IMR-90 (cell line): ENCODE results near the gene STYK1. TPM values are rescaled to one million over a fixed set of nuclear protein-coding genes. Genes with fewer than 3 reads are reported as not detected.

Experiments
- ATAC-seq: fragments of 200-7000 bp; cut with Tn5 transposase; 2 replicates; pipeline ENCODE4 v1.9.1; 2020; ENCODE audit warnings: low read depth, mild to moderate bottlenecking, moderate library complexity
- BruUV-seq: library from RNA; stranded (reverse); fragments of 400-500 nt; replicated peaks from 2 replicates; lab custom pipeline; 2021; lab: Mats Ljungman, UMichigan
- CTCF ChIA-PET: fragments of 300-600 bp; formaldehyde crosslinking; extraction: SDS; loops from one replicate; lab custom pipeline; 2021; ENCODE audit warnings: antibody characterized with exemption; lab: Yijun Ruan, JAX
- POLR2A ChIA-PET: fragments of 300-600 bp; sonication (Branson Sonifier 250); formaldehyde crosslinking; loops from one replicate; lab custom pipeline; 2022; ENCODE audit warnings: antibody characterized with exemption; ENCODE audit not compliant: unreplicated experiment; lab: Charles Lee
- DNase-seq: peaks from one replicate; pipeline ENCODE4 v3.0.0; 2013
- H2AFZ ChIP-seq: replicated peaks from 2 replicates; pipeline ENCODE3; 2013; ENCODE audit warnings: low read length, mild to moderate bottlenecking; ENCODE audit not compliant: poor library complexity
- H2AK5ac ChIP-seq: 2 replicates; pipeline ENCODE4 v1.6.1; 2013; ENCODE audit warnings: low read depth, low read length, inconsistent platforms
- H2AK9ac ChIP-seq: replicated peaks from 2 replicates; pipeline ENCODE3; 2013; ENCODE audit warnings: mild to moderate bottlenecking, low read depth, low read length, moderate library complexity; ENCODE audit not compliant: poor library complexity
- H2BK120ac ChIP-seq: 2 replicates; pipeline ENCODE4 v1.6.1; 2013; ENCODE audit warnings: low read depth, low read length, inconsistent platforms
- H2BK15ac ChIP-seq: 3 replicates; pipeline ENCODE4 v1.6.1; 2013; ENCODE audit warnings: low read depth, low read length, inconsistent platforms
- H2BK20ac ChIP-seq: 2 replicates; pipeline ENCODE4 v1.6.1; 2013; ENCODE audit warnings: low read depth, mild to moderate bottlenecking, inconsistent platforms, low read length, moderate library complexity
- H2BK5ac ChIP-seq: 2 replicates; pipeline ENCODE4 v1.6.1; 2013; ENCODE audit warnings: mild to moderate bottlenecking, low read depth, low read length, inconsistent platforms; ENCODE audit not compliant: poor library complexity, severe bottlenecking
- H3K14ac ChIP-seq: replicated peaks from 2 replicates; pipeline ENCODE4 v1.6.1; 2013; ENCODE audit warnings: low read depth, low read length, inconsistent platforms
- H3K18ac ChIP-seq: 2 replicates; pipeline ENCODE4 v1.6.1; 2013; ENCODE audit warnings: low read depth, low read length, control low read depth
- H3K23ac ChIP-seq: 2 replicates; pipeline ENCODE4 v1.6.1; 2013; ENCODE audit warnings: low read depth, low read length, inconsistent platforms
- H3K27ac ChIP-seq: 2 replicates; pipeline ENCODE4 v1.5.1; 2013; ENCODE audit warnings: mild to moderate bottlenecking, control low read depth, low read length; ENCODE audit not compliant: insufficient read depth
- H3K27me3 ChIP-seq: 2 replicates; pipeline ENCODE4 v1.6.1; 2013; ENCODE audit warnings: low read length; ENCODE audit not compliant: control insufficient read depth, insufficient read depth
- H3K36me3 ChIP-seq: 2 replicates; pipeline ENCODE4 v1.6.1; 2013; ENCODE audit warnings: low read length, mixed read lengths; ENCODE audit not compliant: control insufficient read depth, insufficient read depth
- H3K4ac ChIP-seq: 2 replicates; pipeline ENCODE4 v1.6.1; 2013; ENCODE audit warnings: low read depth, low read length, inconsistent platforms
- H3K4me1 ChIP-seq: 2 replicates; pipeline ENCODE4 v1.6.1; 2013; ENCODE audit warnings: low read length, mixed read lengths; ENCODE audit not compliant: control insufficient read depth, insufficient read depth
- H3K4me2 ChIP-seq: 2 replicates; pipeline ENCODE4 v1.6.1; 2013; ENCODE audit warnings: low read depth, mild to moderate bottlenecking, control low read depth, low read length, moderate library complexity
- H3K4me3 ChIP-seq: 2 replicates; pipeline ENCODE4 v1.5.1; 2013; ENCODE audit warnings: low read depth, mild to moderate bottlenecking, control low read depth, low read length, moderate library complexity; ENCODE audit not compliant: insufficient read depth
- H3K56ac ChIP-seq: 2 replicates; pipeline ENCODE4 v1.6.1; 2013; ENCODE audit warnings: low read length, inconsistent platforms; ENCODE audit not compliant: insufficient read depth; ENCODE audit errors: extremely low read depth
- H3K79me1 ChIP-seq, 2 experiments: 2 replicates each; pipeline ENCODE4 v1.6.1; 2013; ENCODE audit warnings: low read length in 2 of 2, inconsistent platforms in 1 of 2, low read depth in 1 of 2
- H3K9ac ChIP-seq: 2 replicates; pipeline ENCODE4 v1.6.1; 2013; ENCODE audit warnings: low read depth, low read length, control low read depth
- H3K9me1 ChIP-seq: 2 replicates; pipeline ENCODE4 v1.6.1; 2013; ENCODE audit warnings: low read length, inconsistent platforms; ENCODE audit not compliant: insufficient read depth
- H3K9me3 ChIP-seq: 2 replicates; pipeline ENCODE4 v1.6.1; 2013; ENCODE audit warnings: low read length; ENCODE audit not compliant: control insufficient read depth, insufficient read depth
- H4K20me1 ChIP-seq: 2 replicates; pipeline ENCODE4 v1.6.1; 2013; ENCODE audit warnings: low read length, inconsistent platforms; ENCODE audit not compliant: insufficient read depth
- H4K5ac ChIP-seq: 2 replicates; pipeline ENCODE4 v1.6.1; 2013; ENCODE audit warnings: mild to moderate bottlenecking, low read depth, low read length, control low read depth
- H4K8ac ChIP-seq, 2 experiments: 2 replicates each; pipeline ENCODE4 v1.6.1; 2013; ENCODE audit warnings: low read depth in 2 of 2, low read length in 2 of 2, control low read depth in 1 of 2, inconsistent platforms in 1 of 2
- H4K91ac ChIP-seq: 2 replicates; pipeline ENCODE4 v1.6.1; 2013; ENCODE audit warnings: low read depth, low read length, inconsistent platforms; ENCODE audit not compliant: insufficient read depth
- MAFK ChIP-seq: IDR thresholded peaks from 2 replicates; pipeline ENCODE4 v1.6.1; 2012; ENCODE audit warnings: low read depth, low read length, improper control_type of control experiment
- NFE2L2 ChIP-seq: fragments of 150-350 bp; IDR thresholded peaks from 2 replicates; pipeline ENCODE4 v1.6.1; 2016; ENCODE audit warnings: low read depth, mild to moderate bottlenecking, low read length
- RAD21 ChIP-seq: IDR thresholded peaks from 2 replicates; pipeline ENCODE4 v1.6.1; 2012; ENCODE audit warnings: low read length, improper control_type of control experiment
- WGBS, 2 experiments: methylation state at CpG; one replicate each; pipeline versions ENCODE4 v1.1.5 to v1.1.7; 2013; ENCODE audit warnings: missing lambda C conversion rate in 2 of 2; ENCODE audit not compliant: insufficient read length in 1 of 2; ENCODE audit errors: extremely low coverage in 2 of 2; 5-methylcytosine and 5-hydroxymethylcytosine counted together
- dilution Hi-C: fragments of 300-500 bp; cut with HindIII; formaldehyde crosslinking; loops from one replicate; pipeline ENCODE4 v1.14.3; 2018; ENCODE audit warnings: low sequenced_read_pairs; ENCODE audit not compliant: unreplicated experiment
- in situ Hi-C: fragments of 300-500 bp; cut with MboI; formaldehyde crosslinking; loops from 3 replicates; pipeline ENCODE4 v1.14.3; 2019; ENCODE audit warnings: low sequenced_read_pairs, inconsistent platforms, mixed read lengths
- intact Hi-C: fragments of 100-400 bp; cut with micrococcal nuclease; formaldehyde crosslinking; loops from 2 replicates; pipeline ENCODE4 v1.10.0; 2022
- polyA plus RNA-seq, 3 experiments: library from polyadenylated mRNA; depleted of rRNA; stranded (reverse); fragments of >200 nt; gene quantifications; 2 replicates each; pipeline ENCODE4 v1.2.3, GENCODE V29; 2012; ENCODE audit warnings: low replicate concordance in 1 of 3
- total RNA-seq: library from RNA; depleted of rRNA; stranded (reverse); fragments of >200 nt; gene quantifications from 2 replicates; pipeline ENCODE4 v1.2.3, GENCODE V29; 2012

Gene STYK1
- total and polyA plus RNA-seq, 2 of the 4 experiments (the other 2 are of a cell fraction), result 0.36 to 0.72 TPM

GRCh38 chr12:10617863-10618262, 56.0 kb downstream of the STYK1 start:
- in situ Hi-C loops, result no loop called here
- no CpG with 5 or more reads among the region's 6 CpGs for WGBS, 2 experiments
- no peak overlapping the region for H2AK9ac ChIP-seq
- peak overlapping the region; percentile 90 for H2BK5ac ChIP-seq
- no peak overlapping the region for H2AFZ ChIP-seq
- peak overlapping the region; percentile 88 to 97 for H4K8ac ChIP-seq
- DNase-seq, result peak; percentile 10
- peak overlapping the region; percentile 64 for H3K14ac ChIP-seq
- no peaks in the 10 kb centered on the region for H3K27me3 ChIP-seq
- H3K23ac ChIP-seq, result peak overlapping the region; percentile 85
- H3K4me1 ChIP-seq, result peaks cover 2% of the 10 kb centered on the region; the same call in 1 of the 2 replicates
- H3K36me3 ChIP-seq, result no peaks in the 10 kb centered on the region
- ChIA-PET POLR2A (no interaction called here), CTCF (no interaction called here)
- no TSS peak for BruUV-seq
- no peak overlapping the region; the same call in 1 of the 2 replicates for H3K4me2 ChIP-seq
- H2BK20ac ChIP-seq, result peak overlapping the region; percentile 84
- peak overlapping the region; percentile 64; the same call in 1 of the 2 replicates for H3K27ac ChIP-seq
- peak overlapping the region; percentile 98 for H3K18ac ChIP-seq
- peak overlapping the region; percentile 91; the same call in 1 of the 2 replicates for H2AK5ac ChIP-seq
- H2BK120ac ChIP-seq, result peak overlapping the region; percentile 86
- intact Hi-C loops, result loop anchor here (10.0 kb wide), 1 partner anchor 577 kb away; no protein-coding TSS in a partner anchor
- peak overlapping the region; percentile 69 for H3K4ac ChIP-seq
- no peak for ATAC-seq
- no peaks in the 10 kb centered on the region for H4K20me1 ChIP-seq
- dilution Hi-C loops, result no loop called here
- peak overlapping the region; percentile 79 for H4K91ac ChIP-seq
- peak overlapping the region; percentile 94; the same call in 1 of the 2 replicates for H4K5ac ChIP-seq
- no peak for TF ChIP-seq MAFK
- no peak for TF ChIP-seq RAD21
- no peak for TF ChIP-seq NFE2L2
- no peaks in the 10 kb centered on the region for H3K9me3 ChIP-seq
- H3K79me1 ChIP-seq, result peaks cover 0 to 8% of the 10 kb centered on the region in 2 experiments; a peak in 1 of 4 replicates
- no peak overlapping the region for H3K4me3 ChIP-seq
- H2BK15ac ChIP-seq, result peak overlapping the region; percentile 67; the same call in 2 of the 3 replicates
- no peak overlapping the region for H3K56ac ChIP-seq
- H3K9ac ChIP-seq, result no peak overlapping the region
- H3K9me1 ChIP-seq, result peaks cover 4% of the 10 kb centered on the region; the same call in 1 of the 2 replicates
